Naive B cell (primary cell): ENCODE data around the gene CALR3. TPM values are rescaled to one million over a fixed set of nuclear protein-coding genes. Genes with fewer than 3 reads are reported as not detected.
"Not testable (repeated sequence)": the region's sequence is repeated elsewhere in the genome, so short reads cannot be mapped to it uniquely, and the experiment has no call there.

ENCODE experiments used
- ATAC-seq, 2 donors: fragments of 150-1000 bp; cut with Tn5 transposase; 2 replicates each; pipeline ENCODE4 v1.10.0; 2021; ENCODE audit warnings: low read depth in 2 of 2, mild to moderate bottlenecking in 2 of 2, moderate library complexity in 2 of 2
- DNase-seq: peaks from one replicate; pipeline ENCODE4 v3.0.0; 2022
- H3K27ac Mint-ChIP-seq, 6 donors: one replicate each; pipeline ENCODE4 v1.8.0; 2020 to 2022; ENCODE audit warnings: mild to moderate bottlenecking in 6 of 6, mixed read lengths in 6 of 6, moderate library complexity in 5 of 6, inconsistent platforms in 2 of 6
- H3K27me3 Mint-ChIP-seq, 3 donors: one replicate each; pipeline ENCODE4 v1.8.0; 2021 to 2022; ENCODE audit warnings: mixed read lengths in 3 of 3, mild to moderate bottlenecking in 1 of 3
- H3K36me3 Mint-ChIP-seq, 2 donors: one replicate each; pipeline ENCODE4 v1.8.0; 2020 to 2022; ENCODE audit warnings: mixed read lengths in 2 of 2, inconsistent platforms in 1 of 2, mild to moderate bottlenecking in 1 of 2
- H3K4me1 Mint-ChIP-seq, 3 donors: one replicate each; pipeline ENCODE4 v1.8.0; 2020 to 2022; ENCODE audit warnings: mixed read lengths in 3 of 3, inconsistent platforms in 1 of 3, mild to moderate bottlenecking in 1 of 3, moderate library complexity in 1 of 3
- H3K4me3 Mint-ChIP-seq, 8 donors: one replicate each; pipeline ENCODE4 v1.8.0; 2020 to 2022; ENCODE audit warnings: mild to moderate bottlenecking in 8 of 8, mixed read lengths in 8 of 8, moderate library complexity in 8 of 8, inconsistent platforms in 2 of 8
- H3K9me3 Mint-ChIP-seq, 7 donors: one replicate each; pipeline ENCODE4 v1.8.0; 2020 to 2022; ENCODE audit warnings: mixed read lengths in 7 of 7, mild to moderate bottlenecking in 5 of 7, inconsistent platforms in 2 of 7, moderate library complexity in 1 of 7
- polyA plus RNA-seq, 6 donors: library from polyadenylated mRNA; unstranded; fragments of 300-500 nt; fragmentation: Illumina TruSeq; gene quantifications; one replicate each; pipeline ENCODE4 v1.2.3, GENCODE V29; 2021; ENCODE audit warnings: low read depth in 6 of 6

The CALR3 gene
- polyA plus RNA-seq, 6 donors from 2014 or later = 0.41 TPM; not detected in 5

- DNase-seq (no peak), ATAC-seq (no peak)
- peaks cover 42 to 79% (median 67%) of the 10 kb centered on the region in 3 donors for H3K4me1 Mint-ChIP-seq
- H3K9me3 Mint-ChIP-seq = no peaks in the 10 kb centered on the region
- H3K27me3 Mint-ChIP-seq = no peaks in the 10 kb centered on the region
- H3K36me3 Mint-ChIP-seq = peaks cover 0 to 8% of the 10 kb centered on the region in 2 donors
- no peak overlapping the region for H3K4me3 Mint-ChIP-seq
- H3K27ac Mint-ChIP-seq = no peak overlapping the region
Observed at GRCh38 chr19:16452325-16452724, 43.6 kb downstream of the CALR3 start.

- H3K27ac Mint-ChIP-seq = peak overlapping the region; percentile 84 to 99 (median 90)
- peaks cover 0 to 4% (median 0%) of the 10 kb centered on the region in 7 donors for H3K9me3 Mint-ChIP-seq
- peak overlapping the region; percentile 6 to 80 (median 76) for H3K4me3 Mint-ChIP-seq
- no peaks in the 10 kb centered on the region for H3K27me3 Mint-ChIP-seq
- H3K36me3 Mint-ChIP-seq = peaks cover 0 to 8% of the 10 kb centered on the region in 2 donors
- ATAC-seq (peak; percentile 25 to 27), DNase-seq (peak; percentile 36)
- H3K4me1 Mint-ChIP-seq = peaks cover 49 to 85% (median 71%) of the 10 kb centered on the region in 3 donors
Observed at GRCh38 chr19:16449330-16449961, 46.5 kb downstream of the CALR3 start.

- Mint-ChIP-seq H3K36me3 (peaks cover 4 to 14% of the 10 kb centered on the region in 2 donors), H3K27ac (peak overlapping the region; percentile 83 to 99 (median 90)), H3K4me1 (peaks cover 53 to 85% (median 71%) of the 10 kb centered on the region in 3 donors), H3K4me3 (peak overlapping the region; percentile 6 to 80 (median 76))
- H3K9me3 Mint-ChIP-seq, H3K27me3 Mint-ChIP-seq, ATAC-seq, DNase-seq: not testable (repeated sequence)
Observed at GRCh38 chr19:16448872-16449271, 47.1 kb downstream of the CALR3 start.

- peaks cover 7 to 17% of the 10 kb centered on the region in 2 donors for H3K36me3 Mint-ChIP-seq
- H3K4me1 Mint-ChIP-seq = peaks cover 69 to 94% (median 83%) of the 10 kb centered on the region in 3 donors
- DNase-seq (peak; percentile 56), ATAC-seq (peak; percentile 20 to 27)
- H3K9me3 Mint-ChIP-seq = peaks cover 5 to 13% (median 6%) of the 10 kb centered on the region in 7 donors
- peak overlapping the region; percentile 91 to 99 (median 97) for H3K27ac Mint-ChIP-seq
- H3K27me3 Mint-ChIP-seq = no peaks in the 10 kb centered on the region
- H3K4me3 Mint-ChIP-seq = peak overlapping the region; percentile 44 to 85 (median 79)
Observed at GRCh38 chr19:16446724-16447368, 49.1 kb downstream of the CALR3 start.

GRCh38 chr19:16446108-16446723, 49.8 kb downstream of the CALR3 start:
- ATAC-seq = peak in 1 of 2 donors; percentile 10

GRCh38 chr19:16445238-16446107, 50.5 kb downstream of the CALR3 start:
- Mint-ChIP-seq H3K27ac (peak overlapping the region; percentile 95 to 99 (median 97)), H3K4me3 (peak overlapping the region; percentile 65 to 85 (median 82)), H3K9me3 (peaks cover 5 to 13% (median 6%) of the 10 kb centered on the region in 7 donors), H3K27me3 (no peaks in the 10 kb centered on the region), H3K36me3 (peaks cover 7 to 17% of the 10 kb centered on the region in 2 donors), H3K4me1 (peaks cover 72 to 96% (median 94%) of the 10 kb centered on the region in 3 donors)
- ATAC-seq = peak; percentile 69 to 70
- DNase-seq = peak; percentile 81

More at GRCh38 chr19:16446108-16446723, 49.8 kb downstream of the CALR3 start:
- Mint-ChIP-seq H3K27ac (peak overlapping the region; percentile 95 to 99 (median 97)), H3K27me3 (no peaks in the 10 kb centered on the region), H3K9me3 (peaks cover 5 to 13% (median 6%) of the 10 kb centered on the region in 7 donors), H3K4me3 (peak overlapping the region; percentile 44 to 85 (median 80)), H3K36me3 (peaks cover 7 to 17% of the 10 kb centered on the region in 2 donors), H3K4me1 (peaks cover 69 to 97% (median 87%) of the 10 kb centered on the region in 3 donors)
- DNase-seq = peak; percentile 24

GRCh38 chr19:16444269-16444600, 51.7 kb downstream of the CALR3 start:
- peaks cover 5 to 13% (median 6%) of the 10 kb centered on the region in 7 donors for H3K9me3 Mint-ChIP-seq
- no peak for ATAC-seq
- DNase-seq = no peak
- H3K36me3 Mint-ChIP-seq = peaks cover 7 to 15% of the 10 kb centered on the region in 2 donors
- no peaks in the 10 kb centered on the region for H3K27me3 Mint-ChIP-seq
- H3K4me1 Mint-ChIP-seq = peaks cover 67 to 86% (median 86%) of the 10 kb centered on the region in 3 donors
- H3K4me3 Mint-ChIP-seq = peak overlapping the region; percentile 51 to 88 (median 77)
- peak overlapping the region; percentile 95 to 99 (median 97) for H3K27ac Mint-ChIP-seq

GRCh38 chr19:16442386-16443276, 53.3 kb downstream of the CALR3 start:
- Mint-ChIP-seq H3K4me1 (peaks cover 59 to 80% (median 77%) of the 10 kb centered on the region in 3 donors), H3K4me3 (peak overlapping the region in 7 of 8 donors; percentile 51 to 87 (median 72)), H3K27me3 (no peaks in the 10 kb centered on the region), H3K9me3 (peaks cover 5 to 13% (median 6%) of the 10 kb centered on the region in 7 donors), H3K27ac (peak overlapping the region; percentile 95 to 99 (median 97)), H3K36me3 (peaks cover 7 to 12% of the 10 kb centered on the region in 2 donors)
- DNase-seq (no peak), ATAC-seq (no peak)

- Mint-ChIP-seq H3K36me3 (peaks cover 13 to 21% of the 10 kb centered on the region in 2 donors), H3K4me1 (peaks cover 58 to 80% (median 76%) of the 10 kb centered on the region in 3 donors), H3K27ac (peak overlapping the region in 5 of 6 donors; percentile 47 to 96 (median 69)), H3K9me3 (peaks cover 5 to 13% (median 6%) of the 10 kb centered on the region in 7 donors), H3K27me3 (no peaks in the 10 kb centered on the region), H3K4me3 (peak overlapping the region in 1 of 8 donors; percentile 41)
- no peak for ATAC-seq
- no peak for DNase-seq
Observed at GRCh38 chr19:16441661-16442162, 54.3 kb downstream of the CALR3 start.

- no peaks in the 10 kb centered on the region for H3K27me3 Mint-ChIP-seq
- peak overlapping the region in 3 of 6 donors; percentile 68 to 84 (median 69) for H3K27ac Mint-ChIP-seq
- H3K4me3 Mint-ChIP-seq = peak overlapping the region in 2 of 8 donors; percentile 10 to 61
- peaks cover 25 to 45% (median 39%) of the 10 kb centered on the region in 3 donors for H3K4me1 Mint-ChIP-seq
- DNase-seq = no peak
- peaks cover 11 to 19% of the 10 kb centered on the region in 2 donors for H3K36me3 Mint-ChIP-seq
- ATAC-seq = no peak
- H3K9me3 Mint-ChIP-seq = no peaks in the 10 kb centered on the region
Observed at GRCh38 chr19:16436780-16437332, 59.1 kb downstream of the CALR3 start.

GRCh38 chr19:16435999-16436650, 59.8 kb downstream of the CALR3 start:
- peak overlapping the region in 1 of 8 donors; percentile 61 for H3K4me3 Mint-ChIP-seq
- peaks cover 11 to 19% of the 10 kb centered on the region in 2 donors for H3K36me3 Mint-ChIP-seq

More at GRCh38 chr19:16435999-16436650, 59.8 kb downstream of the CALR3 start:
- ATAC-seq (no peak), DNase-seq (no peak)
- H3K4me1 Mint-ChIP-seq = peaks cover 25 to 40% (median 35%) of the 10 kb centered on the region in 3 donors
- H3K9me3 Mint-ChIP-seq = no peaks in the 10 kb centered on the region
- H3K27me3 Mint-ChIP-seq = no peaks in the 10 kb centered on the region
- peak overlapping the region in 3 of 6 donors; percentile 68 to 84 (median 69) for H3K27ac Mint-ChIP-seq
